ENCODE results near the gene LGR5. TPM values are rescaled to one million over a fixed set of nuclear protein-coding genes. Genes with fewer than 3 reads are reported as not detected.

Gene LGR5
- total and polyA plus RNA-seq, 2 of the 8 experiments (the other 6 are each of a cell fraction or from before 2014, with no cell fraction given): 0.08 to 0.19 TPM

DNA sequence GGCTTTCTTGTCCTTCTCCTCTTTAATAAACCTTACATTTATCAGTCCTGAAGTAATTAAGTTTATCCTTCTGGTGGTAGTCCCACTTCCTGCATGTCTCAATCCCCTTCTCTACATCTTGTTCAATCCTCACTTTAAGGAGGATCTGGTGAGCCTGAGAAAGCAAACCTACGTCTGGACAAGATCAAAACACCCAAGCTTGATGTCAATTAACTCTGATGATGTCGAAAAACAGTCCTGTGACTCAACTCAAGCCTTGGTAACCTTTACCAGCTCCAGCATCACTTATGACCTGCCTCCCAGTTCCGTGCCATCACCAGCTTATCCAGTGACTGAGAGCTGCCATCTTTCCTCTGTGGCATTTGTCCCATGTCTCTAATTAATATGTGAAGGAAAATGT is 144.8 kb downstream of the LGR5 start:
- no peaks in the 10 kb centered on the region for H3K36me3 ChIP-seq (ENCODE audit: control insufficient read depth in 2 of 4, insufficient read depth in 4 of 4, low read length in 3 of 4)
- H3K23me2 ChIP-seq (ENCODE audit: low read depth, low read length): no peaks in the 10 kb centered on the region
- H3K79me1 ChIP-seq (ENCODE audit: low read depth, low read length): no peaks in the 10 kb centered on the region
- H2AFZ ChIP-seq (ENCODE audit: low read length): no peak overlapping the region
- no peak for DNase-seq (ENCODE audit: low read depth in 1 of 2, low spot score in 2 of 2)
- no peak overlapping the region for H2BK5ac ChIP-seq (ENCODE audit: low read depth, low read length)
- no peak overlapping the region for H2BK20ac ChIP-seq (ENCODE audit: low read length)
- no peaks in the 10 kb centered on the region for H3K27me3 ChIP-seq (replicated peaks in 1 of 4; ENCODE audit: control insufficient read depth in 3 of 4, extremely low read depth in 1 of 4, insufficient read depth in 3 of 4, low read length in 3 of 4)
- no peak overlapping the region for H4K91ac ChIP-seq (replicated peaks; ENCODE audit: insufficient read length, low read length)
- H3K4me2 ChIP-seq (ENCODE audit: insufficient read depth in 1 of 2, low read depth in 2 of 2, low read length in 2 of 2): no peak overlapping the region
- CTCF ChIA-PET (ENCODE audit: partially characterized antibody): interaction anchor here (1.7 kb wide), 1 partner anchor 52 kb away, joined by 4 read pairs; no protein-coding TSS in a partner anchor
- H4K20me1 ChIP-seq (replicated peaks in 1 of 2; ENCODE audit: control insufficient read depth in 1 of 2, insufficient read depth in 2 of 2, low read length in 2 of 2): no peaks in the 10 kb centered on the region
- H3K9ac ChIP-seq (replicated peaks in 1 of 4; ENCODE audit: extremely low read depth in 1 of 4, low read depth in 3 of 4, low read length in 3 of 4): no peak overlapping the region
- H2AK5ac ChIP-seq (ENCODE audit: low read depth, low read length): no peak overlapping the region
- H2BK120ac ChIP-seq (replicated peaks; ENCODE audit: low read depth, low read length): no peak overlapping the region
- no peak for FAIRE-seq
- WGBS, 2 experiments (ENCODE audit: extremely low coverage in 1 of 2, insufficient coverage in 1 of 2, insufficient read length in 1 of 2, insufficient replicate concordance in 2 of 2, low coverage in 1 of 2, low lambda C conversion rate in 2 of 2, missing lambda C conversion rate in 1 of 2): 79% methylated on average over 3 of the region's 3 CpGs; no CpG with 5 or more reads in 1 of the 2 experiments
- peaks cover 0 to 3% (median 0%) of the 10 kb centered on the region in 4 experiments; a peak in 1 of 7 replicates for H3K4me1 ChIP-seq (replicated peaks in 1 of 4; ENCODE audit: control insufficient read depth in 3 of 4, insufficient read depth in 4 of 4, low read length in 3 of 4)
- no peak overlapping the region for H3K27ac ChIP-seq (ENCODE audit: low read depth, low read length)
- H2BK15ac ChIP-seq (ENCODE audit: low read length): no peak overlapping the region
- no peaks in the 10 kb centered on the region for H3K9me3 ChIP-seq (ENCODE audit: insufficient read depth in 2 of 2, low read depth in 1 of 2, low read length in 1 of 2)
- H2BK12ac ChIP-seq (ENCODE audit: low read depth, low read length): no peak overlapping the region
- H4K8ac ChIP-seq (ENCODE audit: extremely low read depth, insufficient read depth, low read length): no peak overlapping the region
- no peak overlapping the region for H3K4me3 ChIP-seq (ENCODE audit: extremely low read depth in 1 of 4, insufficient read depth in 2 of 4, low read depth in 3 of 4, low read length in 4 of 4)
- TF ChIP-seq JUND (IDR thresholded peaks at IDR 0.05; ENCODE audit: low read length): no peak
- no peak overlapping the region for H3K4ac ChIP-seq (replicated peaks; ENCODE audit: insufficient read length, low read depth, low read length)
- no peak overlapping the region for H3K14ac ChIP-seq (ENCODE audit: insufficient read length)
- no peak overlapping the region for H4K5ac ChIP-seq (ENCODE audit: insufficient read length, low read depth, low read length)
- POLR2A ChIA-PET (ENCODE audit: partially characterized antibody): no interaction called here
- no peaks in the 10 kb centered on the region for H3K79me2 ChIP-seq (ENCODE audit: control insufficient read depth in 1 of 2, insufficient read depth in 2 of 2, low read length in 2 of 2)
- no peak overlapping the region for H3K23ac ChIP-seq (ENCODE audit: insufficient read length)
- H3K56ac ChIP-seq (replicated peaks; ENCODE audit: insufficient read length, low read depth, low read length): no peak overlapping the region
- no peak overlapping the region for H3K18ac ChIP-seq (ENCODE audit: extremely low read depth, low read length)
